Endodermal cell (in vitro differentiated cells): ENCODE data around the gene APMAP. TPM values are rescaled to one million over a fixed set of nuclear protein-coding genes. Genes with fewer than 3 reads are reported as not detected.
A peak's percentile ranks its signal among the peaks of the same experiment; 100 is the strongest.

Experiments
- DNase-seq: peaks from one replicate; pipeline ENCODE4 v3.0.0-alpha.2; 2017
- H3K27ac ChIP-seq: 2 replicates; pipeline ENCODE4 v1.5.1; 2013; ENCODE audit warnings: mild to moderate bottlenecking, low read depth, low read length, moderate library complexity
- H3K27me3 ChIP-seq: 2 replicates; pipeline ENCODE4 v1.6.1; 2013; ENCODE audit warnings: mild to moderate bottlenecking, low read length, moderate library complexity; ENCODE audit not compliant: insufficient read depth, control insufficient read depth, poor library complexity, severe bottlenecking
- H3K36me3 ChIP-seq: 2 replicates; pipeline ENCODE4 v1.7.0; 2013; ENCODE audit warnings: mild to moderate bottlenecking, low read length, moderate library complexity; ENCODE audit not compliant: control insufficient read depth, insufficient read depth
- H3K4me1 ChIP-seq: one replicate; pipeline ENCODE4 v1.7.0; 2013; ENCODE audit warnings: low read length; ENCODE audit not compliant: control insufficient read depth, insufficient read depth
- H3K4me3 ChIP-seq: 2 replicates; pipeline ENCODE4 v1.5.1; 2013; ENCODE audit warnings: mild to moderate bottlenecking, low read length, moderate library complexity
- H3K9ac ChIP-seq: 2 replicates; pipeline ENCODE4 v1.6.1; 2013; ENCODE audit warnings: mild to moderate bottlenecking, low read length, moderate library complexity; ENCODE audit not compliant: poor library complexity, severe bottlenecking; ENCODE audit errors: extremely low read depth
- H3K9me3 ChIP-seq: 2 replicates; pipeline ENCODE4 v1.6.1; 2013; ENCODE audit warnings: mild to moderate bottlenecking, low read length, moderate library complexity; ENCODE audit not compliant: control insufficient read depth
- H3K27ac Mint-ChIP-seq: 2 replicates; pipeline ENCODE4 v1.8.0; 2020; ENCODE audit warnings: mixed read lengths
- H3K27me3 Mint-ChIP-seq: 2 replicates; pipeline ENCODE4 v1.8.0; 2021; ENCODE audit warnings: mild to moderate bottlenecking, mixed read lengths; ENCODE audit not compliant: insufficient read depth
- H3K36me3 Mint-ChIP-seq: 2 replicates; pipeline ENCODE4 v1.8.0; 2020; ENCODE audit warnings: low read depth, mixed read lengths
- H3K4me1 Mint-ChIP-seq: 2 replicates; pipeline ENCODE4 v1.8.0; 2020; ENCODE audit warnings: mixed read lengths
- H3K4me3 Mint-ChIP-seq: 2 replicates; pipeline ENCODE4 v1.8.0; 2020; ENCODE audit warnings: mild to moderate bottlenecking, moderate library complexity, mixed read lengths
- H3K9me3 Mint-ChIP-seq: 2 replicates; pipeline ENCODE4 v1.8.0; 2020; ENCODE audit warnings: mild to moderate bottlenecking, mixed read lengths
- CTCF ChIP-seq: fragments of 200-600 bp; sonication (generic); conservative IDR thresholded peaks from 2 replicates; pipeline ENCODE4 v1.5.0; 2021; ENCODE audit warnings: antibody characterized with exemption, mild to moderate bottlenecking
- WGBS, 2 experiments: methylation state at CpG; one replicate each; pipeline versions ENCODE4 v1.1.5 to v1.1.7; 2013; ENCODE audit warnings: missing lambda C conversion rate in 2 of 2, mixed read lengths in 1 of 2; ENCODE audit not compliant: insufficient coverage in 1 of 2, insufficient read length in 1 of 2; 5-methylcytosine and 5-hydroxymethylcytosine counted together
- total RNA-seq, 2 donors: library from RNA; stranded (reverse); fragmentation: NEBNext Ultra II Directional in 1 of 2; extraction: Animal tissue kit (Norgen Biotek cat#: 25700) in 1 of 2; gene quantifications; 2 replicates in 1 of 2; 3 replicates in 1 of 2; pipeline ENCODE4 v1.2.1, GENCODE V29; 2021

The APMAP gene
- total RNA-seq, 2 donors from 2014 or later, result 60.2 to 65.6 TPM

- no peaks in the 10 kb centered on the region for H3K36me3 Mint-ChIP-seq
- TF ChIP-seq CTCF, result no peak
- peaks cover 42% of the 10 kb centered on the region for H3K27me3 Mint-ChIP-seq
- Histone ChIP-seq H3K27me3 (peaks cover 54% of the 10 kb centered on the region), H3K36me3 (no peaks in the 10 kb centered on the region), H3K4me3 (no peak overlapping the region), H3K9ac (no peak overlapping the region), H3K27ac (no peak overlapping the region), H3K4me1 (no peaks in the 10 kb centered on the region), H3K9me3 (no peaks in the 10 kb centered on the region)
- no peak overlapping the region for H3K27ac Mint-ChIP-seq
- H3K9me3 Mint-ChIP-seq, result peaks cover 6% of the 10 kb centered on the region
- no peak overlapping the region for H3K4me3 Mint-ChIP-seq
- DNase-seq, result peak; percentile 17
- H3K4me1 Mint-ChIP-seq, result no peaks in the 10 kb centered on the region
- WGBS, 2 experiments, result 30 to 53% methylated on average over 2 to 4 of the region's 4 CpGs
These were observed 7.8 kb upstream of the APMAP start for GRCh38 chr20:25000268-25000801.

DNA sequence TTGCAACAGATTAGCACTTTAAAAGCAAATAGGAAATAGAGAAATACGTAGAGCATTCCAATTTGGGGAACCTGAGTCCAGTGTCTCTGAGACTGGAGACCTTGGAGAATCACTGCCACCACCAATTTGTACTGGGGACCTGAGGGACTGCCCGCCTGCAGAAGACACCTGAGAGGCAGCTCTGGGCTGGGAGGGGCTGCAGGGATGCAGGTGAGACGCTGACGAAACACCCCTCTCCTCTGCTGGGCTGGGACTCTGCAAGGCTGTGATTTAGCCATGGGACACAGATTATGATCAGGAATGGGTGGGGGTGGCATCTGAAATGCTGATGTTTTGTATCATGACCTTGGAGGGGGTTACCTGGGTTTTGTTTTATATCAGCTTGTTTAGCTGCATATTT lies 7.0 kb upstream of the APMAP start:
- H3K4me1 Mint-ChIP-seq, result peaks cover 4% of the 10 kb centered on the region
- H3K27me3 ChIP-seq, result peaks cover 54% of the 10 kb centered on the region
- no peak for DNase-seq
- H3K4me1 ChIP-seq, result no peaks in the 10 kb centered on the region
- 85 to 90% methylated on average over 2 to 4 of the region's 4 CpGs for WGBS, 2 experiments
- no peak overlapping the region for H3K27ac Mint-ChIP-seq
- peaks cover 6% of the 10 kb centered on the region for H3K9me3 Mint-ChIP-seq
- peaks cover 44% of the 10 kb centered on the region for H3K27me3 Mint-ChIP-seq
- no peaks in the 10 kb centered on the region for H3K36me3 Mint-ChIP-seq
- H3K27ac ChIP-seq, result no peak overlapping the region
- no peak overlapping the region for H3K4me3 Mint-ChIP-seq
- H3K9me3 ChIP-seq, result no peaks in the 10 kb centered on the region
- TF ChIP-seq CTCF, result no peak
- H3K9ac ChIP-seq, result no peak overlapping the region
- no peak overlapping the region for H3K4me3 ChIP-seq
- no peaks in the 10 kb centered on the region for H3K36me3 ChIP-seq

- WGBS, 2 experiments, result 86 to 88% methylated on average over 11 to 12 of the region's 12 CpGs
- Mint-ChIP-seq H3K4me3 (no peak overlapping the region), H3K27ac (no peak overlapping the region), H3K27me3 (peaks cover 42% of the 10 kb centered on the region), H3K36me3 (no peaks in the 10 kb centered on the region), H3K4me1 (peaks cover 4% of the 10 kb centered on the region), H3K9me3 (peaks cover 6% of the 10 kb centered on the region)
- Histone ChIP-seq H3K9me3 (no peaks in the 10 kb centered on the region), H3K27me3 (peaks cover 54% of the 10 kb centered on the region), H3K27ac (no peak overlapping the region), H3K4me3 (no peak overlapping the region), H3K36me3 (no peaks in the 10 kb centered on the region), H3K4me1 (no peaks in the 10 kb centered on the region), H3K9ac (no peak overlapping the region)
- TF ChIP-seq CTCF, result no peak
- DNase-seq, result peak; percentile 24
These were observed 6.3 kb upstream of the APMAP start for GRCh38 chr20:24998631-24999445.
